Smooth muscle cell (in vitro differentiated cells): ENCODE measurements around the gene CCDC85A. TPM values are rescaled to one million over a fixed set of nuclear protein-coding genes. Genes with fewer than 3 reads are reported as not detected.

Experiments
- DNase-seq: peaks from one replicate; lab custom pipeline; 2025; ENCODE audit not compliant: unreplicated experiment; lab: John Stamatoyannopoulos, UW
- H2AFZ ChIP-seq: fragments of 200-600 bp; sonication (generic); 2 replicates; pipeline ENCODE4 v1.6.0; 2016; ENCODE audit warnings: antibody characterized with exemption, low read depth, mild to moderate bottlenecking
- H3F3A ChIP-seq: fragments of 200-600 bp; sonication (generic); 2 replicates; pipeline ENCODE4 v1.6.0; 2017; ENCODE audit warnings: antibody characterized with exemption, low read depth
- H3K27ac ChIP-seq: fragments of 200-600 bp; sonication (generic); 2 replicates; pipeline ENCODE4 v1.5.1; 2016; ENCODE audit warnings: low read depth, mild to moderate bottlenecking
- H3K27me3 ChIP-seq: fragments of 200-600 bp; sonication (generic); 2 replicates; pipeline ENCODE4 v1.6.1; 2016; ENCODE audit warnings: low read depth, mild to moderate bottlenecking
- H3K36me3 ChIP-seq: fragments of 200-600 bp; sonication (generic); 2 replicates; pipeline ENCODE4 v1.5.1; 2016; ENCODE audit warnings: low read depth
- H3K4me1 ChIP-seq: fragments of 200-600 bp; sonication (generic); 2 replicates; pipeline ENCODE4 v1.5.1; 2016; ENCODE audit warnings: low read depth
- H3K4me2 ChIP-seq: fragments of 200-600 bp; sonication (generic); 2 replicates; pipeline ENCODE4 v1.6.0; 2016; ENCODE audit warnings: mild to moderate bottlenecking
- H3K4me3 ChIP-seq: fragments of 200-600 bp; sonication (generic); 2 replicates; pipeline ENCODE4 v1.5.1; 2016; ENCODE audit warnings: mild to moderate bottlenecking
- H3K79me2 ChIP-seq: fragments of 200-600 bp; sonication (generic); 2 replicates; pipeline ENCODE4 v1.6.0; 2016; ENCODE audit warnings: low read depth, mild to moderate bottlenecking
- H3K9ac ChIP-seq: fragments of 200-600 bp; sonication (generic); 2 replicates; pipeline ENCODE4 v1.6.0; 2016; ENCODE audit warnings: low read depth
- H3K9me3 ChIP-seq: fragments of 200-600 bp; sonication (generic); replicated peaks from 2 replicates; pipeline ENCODE4 v1.5.1; 2016; ENCODE audit warnings: low read depth
- H4K20me1 ChIP-seq: fragments of 200-600 bp; sonication (generic); 2 replicates; pipeline ENCODE4 v1.6.0; 2016; ENCODE audit warnings: low read depth
- CTCF ChIP-seq: fragments of 200-600 bp; sonication (generic); IDR thresholded peaks from 2 replicates; pipeline ENCODE4 v1.5.1; 2017; ENCODE audit warnings: borderline replicate concordance, mild to moderate bottlenecking, antibody characterized with exemption; ENCODE audit not compliant: insufficient read depth, poor library complexity, severe bottlenecking
- WGBS: methylation state at CpG from one replicate; pipeline ENCODE4 v1.1.7; 2016; ENCODE audit warnings: low lambda C conversion rate; 5-methylcytosine and 5-hydroxymethylcytosine counted together
- polyA plus RNA-seq: library from polyadenylated mRNA; unstranded; fragments of >200 nt; fragmentation: Nextera tagmentation; extraction: Ambion mirVana; gene quantifications from 2 replicates; pipeline ENCODE4 v1.2.1, GENCODE V29; 2016
- total RNA-seq: library from RNA; depleted of rRNA; stranded (reverse); fragments of >200 nt; gene quantifications from 2 replicates; pipeline ENCODE4 v1.2.3, GENCODE V29; 2014

CCDC85A gene
- total and polyA plus RNA-seq, 2 experiments from 2014 or later, result 0.67 to 2.1 TPM

- no peaks in the 10 kb centered on the region for H3K9me3 ChIP-seq
- H3F3A ChIP-seq, result no peaks in the 10 kb centered on the region
- TF ChIP-seq CTCF, result no peak
- no peak overlapping the region for H3K4me2 ChIP-seq
- H4K20me1 ChIP-seq, result no peaks in the 10 kb centered on the region
- no peaks in the 10 kb centered on the region for H3K79me2 ChIP-seq
- H3K36me3 ChIP-seq, result no peaks in the 10 kb centered on the region
- H3K4me3 ChIP-seq, result no peak overlapping the region
- no peak for DNase-seq
- no peaks in the 10 kb centered on the region for H3K27me3 ChIP-seq
- no peak overlapping the region for H3K9ac ChIP-seq
- H3K4me1 ChIP-seq, result no peaks in the 10 kb centered on the region
- no peak overlapping the region for H3K27ac ChIP-seq
- no peak overlapping the region for H2AFZ ChIP-seq
- 76% methylated on average over 3 of the region's 3 CpGs for WGBS
Measured at GRCh38 chr2:56325661-56326345, 142.0 kb downstream of the CCDC85A start.

GRCh38 chr2:56326346-56326741 lies 142.6 kb downstream of the CCDC85A start:
- no peak overlapping the region for H3K27ac ChIP-seq
- WGBS, result 86% methylated on average over 1 of the region's 1 CpG
- H3K9me3 ChIP-seq, result no peaks in the 10 kb centered on the region
- no peak overlapping the region for H3K9ac ChIP-seq
- no peak overlapping the region for H3K4me2 ChIP-seq
- DNase-seq, result no peak
- no peaks in the 10 kb centered on the region for H3K27me3 ChIP-seq
- H3F3A ChIP-seq, result no peaks in the 10 kb centered on the region
- TF ChIP-seq CTCF, result no peak
- H3K79me2 ChIP-seq, result no peaks in the 10 kb centered on the region
- H3K4me3 ChIP-seq, result no peak overlapping the region
- H4K20me1 ChIP-seq, result no peaks in the 10 kb centered on the region
- no peaks in the 10 kb centered on the region for H3K36me3 ChIP-seq
- H2AFZ ChIP-seq, result no peak overlapping the region
- no peaks in the 10 kb centered on the region for H3K4me1 ChIP-seq

GRCh38 chr2:56331810-56332209 lies 148.0 kb downstream of the CCDC85A start:
- no peak for TF ChIP-seq CTCF
- H2AFZ ChIP-seq, result no peak overlapping the region
- no peaks in the 10 kb centered on the region for H3K27me3 ChIP-seq
- no peaks in the 10 kb centered on the region for H3K4me1 ChIP-seq
- H4K20me1 ChIP-seq, result no peaks in the 10 kb centered on the region
- H3K79me2 ChIP-seq, result no peaks in the 10 kb centered on the region
- DNase-seq, result no peak
- no peaks in the 10 kb centered on the region for H3F3A ChIP-seq
- H3K9me3 ChIP-seq, result no peaks in the 10 kb centered on the region
- no peak overlapping the region for H3K9ac ChIP-seq
- H3K36me3 ChIP-seq, result no peaks in the 10 kb centered on the region
- no peak overlapping the region for H3K27ac ChIP-seq
- WGBS, result 94% methylated on average over 7 of the region's 7 CpGs
- no peak overlapping the region for H3K4me2 ChIP-seq
- H3K4me3 ChIP-seq, result no peak overlapping the region
